ENCODE measurements around the gene PRUNE2. TPM values are rescaled to one million over a fixed set of nuclear protein-coding genes. Genes with fewer than 3 reads are reported as not detected.
A peak's percentile ranks its signal among the peaks of the same experiment; 100 is the strongest.
"Not testable (repeated sequence)": the region's sequence is repeated elsewhere in the genome, so short reads cannot be mapped to it uniquely, and the experiment has no call there.

PRUNE2 gene
- total RNA-seq, 1 donor from 2014 or later: 4.9 TPM

DNA sequence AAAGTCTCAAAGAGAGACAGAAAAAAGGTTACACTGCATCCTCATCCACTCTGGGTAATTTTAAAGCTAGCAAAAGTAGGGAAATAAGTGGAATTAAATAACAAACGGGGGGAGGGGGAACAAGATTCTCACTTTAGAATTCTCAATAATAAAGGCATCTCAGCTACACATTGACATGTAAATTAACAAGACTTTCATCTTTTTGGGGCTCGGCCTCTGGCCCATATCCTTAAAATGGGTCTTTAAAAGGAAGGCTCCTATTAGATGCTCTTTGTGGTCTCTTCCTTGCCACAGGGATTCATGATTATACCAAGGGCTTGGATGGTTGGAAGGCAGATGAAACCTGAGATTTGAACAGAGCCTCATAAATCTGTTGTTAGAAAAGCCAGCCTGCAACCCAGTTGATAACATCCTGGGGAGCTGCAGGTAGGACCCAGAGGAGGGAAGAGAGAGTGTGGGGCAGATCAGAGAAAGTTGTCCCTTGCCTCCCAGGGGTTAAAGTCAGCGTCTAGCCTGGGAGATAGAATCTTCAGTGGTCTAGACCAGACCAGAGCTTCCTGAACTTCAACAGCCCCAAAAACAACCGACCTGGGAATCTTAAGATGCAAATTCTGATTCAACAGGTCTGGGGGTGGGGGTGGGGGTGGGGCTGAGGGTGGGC lies 311.0 kb downstream of the PRUNE2 start:
- ATAC-seq: no peak

GRCh38 chr9:76593961-76594735 lies 311.8 kb downstream of the PRUNE2 start:
- not testable (repeated sequence) for ATAC-seq

DNA sequence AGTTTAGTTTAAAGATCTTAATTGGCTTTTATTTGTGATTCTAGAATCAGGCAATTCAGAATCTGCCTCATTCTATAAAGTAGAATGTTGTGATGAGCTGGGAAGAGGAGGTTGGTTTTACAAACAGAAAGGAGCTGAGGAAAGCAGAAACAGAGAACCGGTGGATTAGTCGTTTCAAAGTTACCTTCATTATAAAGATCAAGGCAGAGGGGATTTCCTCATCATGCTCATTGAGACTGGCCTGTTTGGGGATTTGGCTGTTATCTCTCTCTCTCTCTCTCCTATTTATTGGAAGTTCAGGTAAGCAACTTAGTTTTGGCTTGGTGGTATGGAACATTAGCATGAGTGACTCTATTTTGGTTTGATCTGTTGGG lies 313.0 kb downstream of the PRUNE2 start:
- ATAC-seq: no peak

DNA sequence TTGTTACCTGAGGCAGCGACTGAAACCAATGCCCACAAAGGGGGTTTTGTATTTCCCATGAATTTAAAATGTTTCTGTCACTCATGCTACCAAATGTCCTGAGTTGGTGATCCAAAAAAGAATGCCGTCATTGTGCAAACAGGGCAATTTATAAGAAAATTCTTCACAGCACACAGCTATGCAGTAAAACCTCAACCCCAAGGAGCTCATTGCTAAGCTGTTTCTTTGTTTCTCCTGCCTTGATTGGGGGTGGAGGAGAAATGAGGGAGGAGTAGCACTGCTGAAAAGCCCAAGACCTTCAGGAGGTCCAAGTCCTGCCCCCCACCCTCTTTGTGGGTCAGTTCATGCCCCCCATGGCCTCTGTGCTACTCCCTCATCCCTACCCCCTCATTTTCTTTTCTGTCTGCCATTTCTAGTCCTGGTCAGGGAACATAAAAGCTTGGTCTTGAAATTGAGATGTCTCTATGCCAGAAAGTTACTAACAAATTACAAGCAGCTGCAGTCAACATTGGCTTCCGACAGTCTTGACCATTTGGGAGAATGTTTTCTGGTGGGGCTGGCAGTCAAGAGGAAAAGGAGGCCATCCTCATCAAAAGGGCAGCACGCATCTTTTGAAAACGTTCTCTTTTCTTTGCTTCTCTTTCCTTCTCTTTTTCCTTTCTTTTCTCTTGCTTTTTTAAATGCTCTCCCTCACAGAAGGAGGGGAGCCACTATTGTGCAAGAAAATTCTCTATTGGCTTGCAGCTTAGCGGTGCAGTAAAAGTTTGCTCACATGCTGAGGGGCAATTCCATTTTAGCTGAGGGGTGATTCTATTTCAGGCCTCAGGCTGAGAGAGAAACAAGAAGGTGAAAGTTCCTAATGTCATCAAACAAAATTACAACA lies 313.6 kb downstream of the PRUNE2 start:
- no peak for ATAC-seq

DNA sequence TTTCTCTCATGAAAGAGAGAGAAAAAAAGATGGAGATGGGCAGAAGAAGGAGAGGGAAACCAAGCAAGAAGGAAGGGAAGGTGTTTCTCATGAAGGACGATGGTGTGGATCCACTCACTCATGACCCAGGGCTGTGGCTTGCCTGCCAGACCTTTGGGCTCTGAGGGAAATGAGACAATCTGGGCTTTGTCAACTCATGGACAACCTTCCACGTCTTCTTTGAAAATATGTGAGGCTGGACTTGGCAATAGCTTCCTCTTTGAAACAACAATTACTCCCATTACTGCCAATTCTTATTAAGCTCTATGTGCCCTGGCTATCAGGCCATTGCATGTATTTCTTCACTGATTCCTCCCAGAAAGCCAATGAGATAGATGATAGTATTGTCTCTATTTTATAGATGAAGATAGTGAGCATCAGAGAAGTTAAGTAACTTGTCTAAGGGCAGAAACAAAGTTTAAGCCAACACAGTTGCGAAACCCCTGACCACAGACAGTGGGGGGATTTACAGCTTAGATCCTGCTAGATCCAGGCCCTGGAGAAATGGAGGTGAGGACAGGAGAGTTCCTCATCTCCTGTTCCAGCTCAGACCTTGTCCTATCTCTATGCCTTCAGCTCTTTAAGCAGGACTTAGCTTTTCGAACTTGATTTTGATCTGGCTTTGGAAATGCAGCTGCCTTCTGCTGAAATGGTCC lies 314.5 kb downstream of the PRUNE2 start:
- ATAC-seq: no peak

DNA sequence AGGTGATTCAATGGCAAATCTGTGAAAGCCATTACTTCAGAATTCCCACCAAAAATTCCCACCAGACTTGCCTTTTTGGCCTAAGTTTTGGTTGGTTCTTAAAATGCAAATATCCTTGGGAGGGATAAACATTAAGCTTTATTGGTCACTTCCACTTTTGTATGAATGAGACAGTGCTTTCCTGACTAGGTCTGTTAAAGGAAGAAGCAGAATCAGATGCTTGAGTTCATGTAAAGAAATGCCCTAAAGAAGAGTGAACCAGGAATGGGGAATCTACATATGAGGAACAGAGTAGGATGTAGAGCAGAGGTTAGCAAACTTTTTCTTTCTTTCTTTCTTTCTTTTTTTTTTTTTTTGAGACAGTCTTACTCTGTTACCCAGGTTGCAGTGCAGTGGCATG lies 317.6 kb downstream of the PRUNE2 start:
- ATAC-seq: no peak

- ATAC-seq: no peak
Observed at GRCh38 chr9:76586390-76587314, 319.3 kb downstream of the PRUNE2 start.

- no peak for ATAC-seq
Observed at GRCh38 chr9:76585487-76586389, 320.2 kb downstream of the PRUNE2 start.

- ATAC-seq: no peak
Observed at GRCh38 chr9:76583256-76583655, 322.7 kb downstream of the PRUNE2 start.

GRCh38 chr9:76581731-76582130 lies 324.2 kb downstream of the PRUNE2 start:
- no peak for ATAC-seq

DNA sequence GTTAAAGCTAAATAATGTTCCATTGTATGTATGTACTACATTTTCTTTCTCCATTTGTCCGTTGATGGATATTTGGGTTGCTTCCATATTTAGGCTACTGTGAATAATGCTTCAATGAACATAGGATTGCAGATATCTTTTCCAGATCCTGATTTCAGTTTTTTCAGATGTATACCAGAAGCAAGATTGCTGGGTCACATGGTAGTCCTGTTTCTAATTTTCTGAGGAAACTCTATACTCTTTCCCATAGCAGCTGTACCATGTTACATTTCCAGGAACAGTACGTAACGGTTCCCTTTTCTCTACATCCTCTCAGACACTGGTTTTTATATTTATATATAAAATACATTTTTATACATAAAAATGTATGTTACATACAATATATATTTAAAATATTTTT lies 325.1 kb downstream of the PRUNE2 start:
- no peak for ATAC-seq

DNA sequence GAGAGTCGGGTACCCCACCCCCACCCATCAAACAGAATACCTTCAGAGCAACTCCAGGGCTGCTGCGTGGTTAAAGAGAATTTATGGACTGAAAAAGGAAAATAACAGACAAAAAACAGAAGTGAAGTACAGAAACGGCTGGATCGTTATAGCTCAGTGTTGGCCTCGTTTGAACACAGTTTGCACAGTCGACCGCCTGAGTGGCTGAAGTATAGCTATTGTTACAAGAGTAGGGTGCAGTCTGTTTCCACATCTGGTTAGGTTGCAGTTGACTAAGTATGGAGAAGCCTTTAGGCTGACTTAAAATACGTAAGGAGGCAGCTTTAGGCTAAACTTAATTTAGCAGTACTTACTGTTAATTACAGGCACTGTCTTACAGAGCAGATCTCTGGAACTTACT lies 325.7 kb downstream of the PRUNE2 start:
- no peak for ATAC-seq

- ATAC-seq: no peak
Observed at GRCh38 chr9:76576344-76576743, 329.6 kb downstream of the PRUNE2 start.

DNA sequence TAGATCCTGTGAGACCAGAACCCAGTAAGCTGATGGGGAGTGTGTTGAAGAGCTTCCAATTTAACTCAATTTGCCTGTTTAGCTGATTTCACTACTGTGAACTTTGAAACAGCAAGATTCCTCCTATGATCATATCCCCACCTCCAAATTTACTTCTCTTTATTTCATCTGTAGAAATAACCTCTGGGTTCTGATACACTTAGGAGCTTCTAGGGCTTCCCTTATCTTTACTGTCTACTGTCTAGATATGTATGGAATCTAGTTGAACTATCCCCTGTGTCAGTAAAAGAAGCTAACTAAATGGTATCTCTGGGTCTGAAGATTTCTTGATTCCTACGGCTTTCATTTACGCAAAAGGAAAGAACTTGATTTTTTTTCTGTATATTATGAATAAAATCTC lies 330.2 kb downstream of the PRUNE2 start:
- ATAC-seq: no peak

DNA sequence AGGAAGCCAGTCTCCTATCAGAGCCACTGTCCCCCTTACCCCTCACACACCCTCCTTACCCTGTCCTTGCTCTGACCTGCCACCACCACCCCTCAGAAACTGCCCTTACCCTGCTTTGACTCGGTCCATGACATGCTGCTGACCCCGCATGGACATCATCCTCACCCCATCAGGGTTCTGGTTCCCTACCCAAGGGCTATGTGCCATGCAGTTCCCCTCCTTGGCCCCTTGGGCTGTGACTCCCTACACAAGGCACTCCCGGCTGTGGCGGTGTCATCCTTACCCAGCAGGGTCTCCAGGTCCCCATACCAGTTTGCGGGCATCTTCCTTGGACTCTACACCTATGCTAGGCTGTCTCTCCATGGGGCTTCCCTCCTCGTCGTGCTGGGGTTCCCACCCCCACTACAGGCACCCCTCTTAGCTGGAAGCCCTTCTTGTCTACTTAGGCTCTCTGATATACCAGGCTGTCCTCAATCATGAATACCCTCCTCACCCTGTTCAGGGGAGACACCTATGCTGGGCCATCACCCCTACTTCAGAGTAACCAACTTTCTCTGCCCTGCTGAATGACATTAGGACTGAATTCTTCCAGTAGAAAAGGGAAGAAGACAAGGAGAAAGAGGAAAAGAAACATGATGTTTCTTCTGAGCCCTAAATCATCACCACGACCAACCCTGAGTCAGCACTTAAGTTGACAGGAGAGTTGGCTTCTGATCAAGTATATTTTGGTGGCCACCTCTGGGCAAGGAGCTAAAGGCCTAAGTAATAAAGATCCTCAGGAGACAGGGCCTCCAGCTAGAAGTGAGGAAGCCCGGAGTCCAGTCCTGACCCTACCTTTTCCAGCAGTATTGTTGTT lies 331.8 kb downstream of the PRUNE2 start:
- ATAC-seq: no peak

GRCh38 chr9:76573408-76573807 lies 332.5 kb downstream of the PRUNE2 start:
- ATAC-seq: no peak

GRCh38 chr9:76572151-76572550 lies 333.8 kb downstream of the PRUNE2 start:
- ATAC-seq: no peak

DNA sequence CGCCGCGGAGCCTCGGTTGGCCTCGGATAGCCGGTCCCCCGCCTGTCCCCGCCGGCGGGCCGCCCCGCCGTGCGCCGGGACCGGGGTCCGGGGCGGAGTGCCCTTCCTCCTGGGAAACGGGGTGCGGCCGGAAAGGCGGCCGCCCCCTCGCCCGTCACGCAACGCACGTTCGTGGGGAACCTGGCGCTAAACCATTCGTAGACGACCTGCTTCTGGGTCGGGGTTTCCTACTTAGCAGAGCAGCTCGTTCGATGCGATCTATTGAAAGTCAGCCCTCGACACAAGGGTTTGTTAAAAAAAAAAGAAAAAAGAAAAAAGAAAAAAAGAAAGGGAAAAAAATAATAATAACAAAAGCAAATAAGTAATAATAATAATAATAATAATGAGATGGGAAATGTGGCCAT lies 334.2 kb downstream of the PRUNE2 start:
- no peak for ATAC-seq

DNA sequence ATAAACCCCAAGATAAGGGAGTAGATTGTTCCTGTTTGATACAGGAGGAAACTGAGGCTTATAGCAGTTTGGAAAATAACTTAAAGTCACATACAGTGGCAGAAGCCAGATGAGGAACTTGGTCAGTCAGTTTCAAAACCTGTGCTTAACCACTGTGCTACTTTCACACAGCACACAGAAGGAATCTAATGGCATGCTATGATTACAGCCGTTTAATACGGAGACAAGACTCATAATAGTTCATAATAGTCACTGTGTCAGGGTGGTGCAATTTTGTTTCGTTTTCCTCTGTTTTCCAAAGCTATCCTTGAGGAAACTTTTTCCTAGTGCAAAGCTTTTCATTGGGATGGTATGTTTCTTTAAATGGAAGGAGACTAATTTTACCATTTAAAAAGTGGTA lies 334.6 kb downstream of the PRUNE2 start:
- ATAC-seq: peak; percentile 35

- no peak for ATAC-seq
Observed at GRCh38 chr9:76570826-76571225, 335.1 kb downstream of the PRUNE2 start.

All from esophagus mucosa (tissue), 1 donor.